ENCODE data around the gene PTN.
"Not testable (repeated sequence)": the region's sequence is repeated elsewhere in the genome, so short reads cannot be mapped to it uniquely, and the experiment has no call there.

PTN gene

DNA sequence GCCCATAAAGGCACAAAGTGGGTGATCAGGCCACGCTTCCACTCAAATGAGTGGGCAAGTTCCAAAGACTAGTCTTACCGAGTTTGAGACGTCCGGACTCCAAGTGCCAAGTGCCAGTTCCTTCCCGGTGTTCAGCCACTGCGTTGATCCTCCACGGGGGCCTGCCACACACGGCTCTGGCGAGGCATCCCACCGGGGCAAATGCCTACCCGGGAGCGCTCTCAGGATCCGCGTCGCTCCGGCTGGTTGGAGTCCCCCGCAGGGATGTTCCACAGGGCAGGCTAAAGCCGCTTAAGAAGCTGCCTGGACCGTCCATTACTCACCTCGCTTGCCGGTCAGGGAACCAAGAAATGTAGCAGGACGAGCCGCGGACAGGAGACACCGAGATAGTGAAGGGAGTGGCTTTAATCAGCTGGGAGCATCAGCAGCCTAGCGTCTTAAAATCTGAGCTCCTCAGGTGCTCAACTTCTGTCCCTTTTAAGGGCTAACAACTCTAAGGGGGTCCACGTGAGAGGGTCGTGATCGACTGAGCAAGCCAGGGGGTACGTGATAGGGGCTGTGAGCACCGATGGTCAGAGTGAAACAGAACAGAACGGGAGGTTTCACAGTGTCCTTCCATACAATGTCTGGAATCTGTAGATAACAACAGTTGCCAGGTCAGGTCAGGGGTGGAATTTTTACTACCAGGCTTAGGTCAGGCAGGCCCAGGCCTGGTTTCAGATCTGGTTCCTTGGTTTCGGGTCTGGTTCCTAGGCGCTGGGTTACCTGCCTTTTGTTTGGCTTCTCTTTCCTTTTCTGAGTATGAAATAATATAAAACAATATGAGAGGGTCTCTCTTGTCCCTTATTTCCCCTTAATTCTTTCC lies 75.3 kb downstream of the PTN start:
- DNase-seq (ENCODE audit: low read depth in 2 of 2): not testable (repeated sequence)

DNA sequence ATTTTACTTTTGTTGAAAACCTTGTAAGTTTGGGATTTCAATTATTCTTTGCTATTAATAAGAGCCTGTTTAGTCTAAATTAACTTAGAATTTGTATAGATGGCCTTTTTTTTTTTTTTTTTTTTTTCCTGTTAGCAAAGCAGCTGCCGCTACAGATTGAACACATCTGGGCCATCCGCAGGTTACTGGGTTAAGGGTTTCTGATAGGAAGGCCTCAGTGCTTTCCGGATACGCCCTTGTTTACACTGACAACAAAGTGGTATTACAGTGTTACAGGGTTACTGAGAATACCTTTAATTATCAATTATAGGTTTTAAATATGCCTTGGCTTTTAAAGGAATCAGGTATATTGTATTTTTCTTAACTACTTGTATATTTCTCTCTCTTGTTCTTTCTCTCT lies 76.8 kb downstream of the PTN start:
- no peak for DNase-seq (ENCODE audit: low read depth in 2 of 2)

DNA sequence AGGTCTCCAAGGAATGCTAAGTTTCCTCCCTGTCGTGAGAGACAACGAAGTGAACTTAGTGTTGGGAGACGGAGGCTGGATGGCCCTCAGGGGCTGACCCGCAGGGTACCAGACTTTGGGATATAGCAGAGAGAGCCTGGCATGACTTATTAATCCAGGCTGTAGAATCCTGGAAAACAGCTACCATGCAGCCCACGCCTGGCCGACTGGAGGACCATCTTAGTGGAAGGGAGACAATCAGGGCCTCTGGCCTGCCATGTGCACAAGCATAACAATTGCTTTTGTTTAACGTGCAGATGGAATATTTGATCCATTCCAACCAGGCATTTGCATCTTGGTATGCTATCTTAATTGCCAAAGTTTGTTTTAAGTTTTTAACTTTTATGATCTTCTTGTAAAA lies 78.1 kb downstream of the PTN start:
- DNase-seq (ENCODE audit: low read depth in 2 of 2): not testable (repeated sequence)

DNA sequence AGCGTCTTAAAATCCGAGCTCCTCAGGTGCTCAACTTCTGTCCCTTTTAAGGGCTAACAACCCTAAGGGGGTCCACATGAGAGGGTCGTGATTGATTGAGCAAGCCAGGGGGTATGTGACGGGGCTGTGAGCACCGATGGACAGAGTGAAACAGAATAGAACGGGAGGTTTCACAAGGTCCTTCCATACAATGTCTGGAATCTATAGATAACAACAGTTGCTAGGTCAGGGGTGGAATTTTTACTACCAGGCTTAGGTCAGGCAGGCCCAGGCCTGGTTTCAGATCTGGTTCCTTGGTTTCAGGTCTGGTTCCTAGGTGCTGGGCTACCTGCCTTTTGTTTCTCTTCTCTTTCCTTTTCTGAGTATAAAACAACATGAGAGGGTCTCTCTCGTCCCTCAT lies 80.9 kb downstream of the PTN start:
- no peak for DNase-seq (ENCODE audit: low read depth in 2 of 2)

GRCh38 chr7:137258552-137258951 lies 85.0 kb downstream of the PTN start:
- DNase-seq (ENCODE audit: low read depth in 2 of 2): no peak

- no peak for DNase-seq (ENCODE audit: low read depth in 2 of 2)
These were observed 88.8 kb downstream of the PTN start for GRCh38 chr7:137254766-137255165.

DNA sequence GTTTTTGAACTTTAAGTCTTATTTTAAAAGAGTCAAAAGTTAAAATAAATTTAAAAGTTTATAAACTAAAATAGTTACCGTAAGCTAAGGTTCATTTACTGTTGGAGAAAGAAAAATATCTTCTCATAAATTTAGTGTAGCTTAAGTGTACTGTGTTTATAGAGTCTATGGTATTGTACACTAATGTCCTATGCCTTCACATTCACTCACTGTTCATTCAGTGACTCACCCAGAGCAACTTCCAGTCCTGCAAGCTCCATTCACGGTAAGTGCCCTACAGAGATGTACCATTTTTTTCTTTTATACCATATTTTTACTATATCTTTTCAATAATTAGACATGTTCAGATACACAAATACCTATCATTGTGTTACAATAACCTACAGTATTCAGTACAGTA lies 97.6 kb downstream of the PTN start:
- DNase-seq (ENCODE audit: low read depth in 2 of 2): no peak

- no peak for DNase-seq (ENCODE audit: low read depth in 2 of 2)
These were observed 98.3 kb downstream of the PTN start for GRCh38 chr7:137245186-137245585.

DNA sequence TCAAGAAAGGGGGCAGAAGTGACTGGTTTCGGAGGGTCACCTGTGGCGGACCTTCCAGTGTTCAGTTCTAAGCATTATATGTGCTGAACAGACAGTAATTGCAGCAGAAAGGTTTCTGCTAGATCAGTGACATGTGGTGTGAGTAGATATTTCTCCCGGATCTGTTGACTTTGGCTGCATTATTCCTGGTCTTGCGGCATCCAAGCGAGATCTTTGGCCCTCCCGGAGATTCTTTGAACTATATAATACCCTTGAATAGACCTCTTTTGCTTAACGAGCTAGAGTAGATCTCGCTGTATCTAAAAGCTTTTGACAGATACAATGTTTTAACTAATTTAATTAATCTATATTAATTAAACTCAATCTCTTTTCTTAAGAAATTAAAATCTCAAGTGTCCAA lies 99.8 kb downstream of the PTN start:
- DNase-seq (ENCODE audit: low read depth in 2 of 2): no peak

DNA sequence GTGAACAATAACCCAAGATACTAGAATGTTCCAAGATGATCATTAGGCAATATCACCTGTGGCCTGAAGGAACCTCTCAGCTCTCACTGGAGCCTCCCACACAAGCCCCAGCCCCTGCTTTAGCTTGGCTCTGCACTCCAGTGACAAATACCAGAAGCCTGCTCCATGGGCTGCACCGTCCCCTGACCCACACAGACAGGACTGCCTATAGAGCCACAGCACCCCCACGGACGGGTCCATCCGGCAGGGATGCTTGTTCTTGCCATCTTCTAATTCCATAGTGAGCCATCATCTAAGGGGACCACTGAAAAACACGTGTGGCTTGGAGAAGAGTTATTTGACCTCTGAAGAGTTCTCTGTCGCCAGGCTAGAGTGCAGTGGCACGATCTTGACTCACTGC lies 100.9 kb downstream of the PTN start:
- DNase-seq (ENCODE audit: low read depth in 2 of 2): no peak

DNA sequence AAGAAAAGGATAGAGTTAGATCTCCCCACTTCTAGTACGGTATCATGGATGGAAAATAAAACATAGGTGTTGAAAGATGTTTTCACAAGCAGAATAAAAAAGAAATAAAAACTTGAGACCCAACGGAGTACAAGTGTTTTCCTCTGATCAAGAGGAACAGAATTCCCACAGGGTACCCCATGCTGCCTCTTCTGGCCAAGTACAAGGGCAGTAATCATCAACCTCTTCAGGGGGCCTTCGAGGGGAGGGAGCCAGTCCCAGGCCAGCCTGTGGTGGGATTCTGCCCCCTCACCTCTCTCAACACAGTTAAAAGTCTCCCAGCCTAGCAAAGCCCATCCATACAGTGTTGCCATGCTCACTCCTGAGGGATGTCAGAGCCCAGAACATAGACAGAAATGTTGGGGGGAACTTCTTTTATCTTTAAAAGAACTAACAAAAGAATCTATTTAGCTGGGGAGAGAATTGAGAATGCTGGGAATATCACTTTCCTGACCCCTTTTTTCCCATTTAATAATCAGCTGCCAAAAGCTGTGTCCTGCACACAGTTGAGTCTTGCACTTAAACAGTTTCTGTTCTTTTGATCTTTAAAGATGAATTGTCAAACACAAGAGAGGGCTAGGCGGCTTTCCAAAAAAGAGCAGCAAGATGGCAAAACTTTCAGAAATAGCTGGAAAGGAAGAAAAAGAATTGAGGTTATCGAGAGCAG lies 101.7 kb downstream of the PTN start:
- DNase-seq (ENCODE audit: low read depth in 2 of 2): no peak

DNA sequence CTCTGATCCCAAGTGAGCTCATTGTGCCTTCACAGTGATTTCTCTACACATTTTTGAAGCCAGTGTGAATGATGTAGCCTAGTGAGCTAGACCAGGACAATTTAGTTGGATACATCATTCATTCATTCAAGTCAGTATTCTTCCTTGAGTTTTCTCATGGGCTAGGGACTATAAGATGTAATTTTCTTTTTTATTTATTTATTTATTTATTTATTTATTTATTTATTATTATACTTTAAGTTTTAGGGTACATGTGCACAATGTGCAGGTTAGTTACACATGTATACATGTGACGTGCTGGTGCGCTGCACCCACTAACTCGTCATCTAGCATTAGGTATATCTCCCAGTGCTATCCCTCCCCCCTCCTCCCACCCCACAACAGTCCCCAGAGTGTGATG lies 104.3 kb downstream of the PTN start:
- not testable (repeated sequence) for DNase-seq (ENCODE audit: low read depth in 2 of 2)

DNA sequence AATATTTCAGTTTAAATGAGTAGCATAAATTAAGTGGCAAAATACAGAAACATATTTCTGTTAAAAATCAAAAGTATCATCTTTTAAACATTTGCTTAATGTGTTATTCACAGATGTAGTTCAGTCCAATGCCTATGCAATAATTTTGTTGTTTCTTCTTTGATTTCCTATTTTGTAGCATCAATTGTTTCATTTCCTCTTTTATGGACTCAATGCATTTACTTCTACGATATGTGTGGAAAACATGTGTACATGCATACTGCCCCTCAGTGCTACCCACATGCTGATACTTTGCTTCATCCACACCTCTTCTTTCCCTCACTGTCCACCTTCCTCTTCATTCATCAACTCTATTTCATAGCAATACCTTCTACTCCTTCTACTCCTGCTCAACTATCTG lies 108.1 kb downstream of the PTN start:
- no peak for DNase-seq (ENCODE audit: low read depth in 2 of 2)

DNA sequence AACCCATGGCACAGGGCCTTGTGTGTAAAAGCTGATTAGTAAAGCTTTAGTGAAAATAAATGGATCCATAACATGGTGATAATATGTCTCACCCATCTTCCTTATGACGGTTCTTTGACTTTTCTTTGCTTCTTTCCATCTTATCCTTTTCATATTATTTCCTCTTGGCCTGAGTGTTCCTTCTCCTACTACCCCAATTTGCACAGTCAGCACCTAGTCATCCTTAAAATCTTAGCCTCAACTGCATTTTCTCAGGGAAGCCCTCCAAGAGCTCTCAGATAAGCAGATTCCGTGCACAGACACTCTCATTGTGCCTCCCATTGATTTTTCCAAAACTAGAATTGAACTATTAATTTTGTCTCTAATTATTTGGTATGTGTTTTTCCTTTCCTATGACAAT lies 112.4 kb downstream of the PTN start:
- DNase-seq (ENCODE audit: low read depth in 2 of 2): no peak

GRCh38 chr7:137221467-137221866 lies 122.1 kb downstream of the PTN start:
- DNase-seq (ENCODE audit: low read depth in 2 of 2): no peak

- DNase-seq (ENCODE audit: low read depth in 2 of 2): no peak
These were observed 129.8 kb downstream of the PTN start for GRCh38 chr7:137213744-137214143.

DNA sequence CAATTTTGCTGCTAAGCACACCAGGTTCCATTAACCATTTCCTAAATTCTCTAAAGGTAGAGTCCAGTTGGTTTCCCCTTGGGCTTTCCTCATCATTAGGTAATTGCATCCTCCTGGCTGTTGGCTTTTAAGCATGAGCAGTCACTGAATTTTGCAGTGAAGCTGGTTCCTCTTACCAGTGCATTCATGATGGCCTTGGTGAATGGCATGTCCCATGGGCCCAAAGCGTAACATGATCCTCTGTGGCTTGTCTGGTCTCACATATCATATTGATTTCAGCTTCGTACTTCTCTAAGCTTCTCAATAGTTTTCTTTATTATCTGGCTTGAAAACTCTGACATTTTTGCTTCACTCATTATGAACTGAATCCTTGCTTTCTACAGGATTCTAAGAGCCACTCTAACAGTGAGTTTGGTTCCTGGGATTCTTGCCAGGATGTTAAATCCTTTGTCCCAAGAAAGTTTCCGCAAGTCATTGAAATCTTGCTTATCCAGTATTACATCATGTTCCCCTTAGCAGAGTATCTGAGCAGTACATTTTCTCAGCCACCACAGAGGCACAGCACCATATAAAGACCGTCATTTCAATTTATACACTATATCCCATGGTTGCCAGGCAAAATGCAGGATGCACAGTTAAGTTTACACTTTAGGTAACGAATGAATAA lies 134.2 kb downstream of the PTN start:
- no peak for DNase-seq (ENCODE audit: low read depth in 2 of 2)

DNA sequence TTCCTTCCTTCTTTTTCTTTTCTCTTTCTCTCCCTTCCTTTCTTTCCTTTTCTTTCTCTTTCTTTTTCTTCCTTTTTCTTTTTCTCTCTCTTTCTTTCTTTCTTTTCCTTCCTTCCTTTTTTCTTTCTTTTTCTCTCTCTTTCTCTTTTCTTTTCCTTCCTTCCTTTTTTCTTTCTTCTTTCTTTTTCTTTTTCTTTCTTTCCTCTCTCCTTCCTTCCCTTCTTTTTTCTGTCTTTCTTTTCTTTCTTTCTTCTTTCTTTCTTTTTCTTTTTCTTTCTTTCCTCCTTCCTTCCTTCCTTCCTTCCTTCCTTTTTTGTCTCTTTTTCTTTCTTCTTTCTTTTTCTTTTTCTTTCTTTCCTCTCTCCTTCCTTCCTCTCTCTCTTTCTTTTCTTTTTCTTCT lies 136.8 kb downstream of the PTN start:
- no peak for DNase-seq (ENCODE audit: low read depth in 2 of 2)

DNA sequence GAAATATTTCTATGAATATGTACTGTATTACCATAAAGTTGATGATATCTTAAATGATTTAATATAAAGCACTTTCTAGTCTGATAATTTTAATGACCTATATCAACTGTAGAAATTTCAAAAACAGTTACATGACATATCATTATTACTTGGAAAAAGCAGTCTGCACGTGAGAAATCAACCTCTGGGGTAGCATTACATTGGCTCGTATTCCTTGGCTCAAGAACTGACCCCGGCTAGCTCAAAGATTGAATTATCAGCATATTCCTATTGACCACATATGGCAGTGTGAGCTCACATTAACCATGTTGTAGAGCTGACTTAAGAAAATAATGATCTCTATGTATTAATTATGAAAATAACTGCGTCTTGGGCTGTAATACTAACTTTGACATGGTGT lies 139.3 kb downstream of the PTN start:
- no peak for DNase-seq (ENCODE audit: low read depth in 2 of 2)

- DNase-seq (ENCODE audit: low read depth in 2 of 2): no peak
These were observed 140.2 kb downstream of the PTN start for GRCh38 chr7:137203351-137203750.

DNA sequence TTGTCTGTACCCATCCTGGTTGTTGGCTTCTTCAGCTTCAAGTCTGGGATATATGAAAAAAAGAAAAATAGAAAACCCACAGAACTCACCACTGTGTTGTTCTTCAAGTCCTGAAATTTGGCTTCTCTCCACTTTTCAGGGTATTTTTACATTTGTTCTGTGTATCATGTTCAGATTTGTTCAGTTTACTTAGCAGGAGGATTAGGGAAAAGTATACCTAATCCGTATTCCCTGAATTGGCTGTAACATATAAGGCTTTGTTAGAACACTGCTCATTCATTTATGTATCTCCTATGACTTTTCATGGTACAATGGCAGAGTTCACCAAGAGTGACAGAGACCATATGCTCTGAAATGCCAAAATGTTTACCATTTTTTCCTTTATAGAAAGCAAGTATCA lies 146.9 kb downstream of the PTN start:
- no peak for DNase-seq (ENCODE audit: low read depth in 2 of 2)

GRCh38 chr7:137195996-137196395 lies 147.5 kb downstream of the PTN start:
- no peak for DNase-seq (ENCODE audit: low read depth in 2 of 2)

- not testable (repeated sequence) for DNase-seq (ENCODE audit: low read depth in 2 of 2)
These were observed 161.9 kb downstream of the PTN start for GRCh38 chr7:137181619-137182018.
